ENCODE results near the gene CFAP221. TPM values are rescaled to one million over a fixed set of nuclear protein-coding genes. Genes with fewer than 3 reads are reported as not detected.

Gene CFAP221
- total and polyA plus RNA-seq, 9 donors = 0.24 to 23.4 (median 2.4) TPM

DNA sequence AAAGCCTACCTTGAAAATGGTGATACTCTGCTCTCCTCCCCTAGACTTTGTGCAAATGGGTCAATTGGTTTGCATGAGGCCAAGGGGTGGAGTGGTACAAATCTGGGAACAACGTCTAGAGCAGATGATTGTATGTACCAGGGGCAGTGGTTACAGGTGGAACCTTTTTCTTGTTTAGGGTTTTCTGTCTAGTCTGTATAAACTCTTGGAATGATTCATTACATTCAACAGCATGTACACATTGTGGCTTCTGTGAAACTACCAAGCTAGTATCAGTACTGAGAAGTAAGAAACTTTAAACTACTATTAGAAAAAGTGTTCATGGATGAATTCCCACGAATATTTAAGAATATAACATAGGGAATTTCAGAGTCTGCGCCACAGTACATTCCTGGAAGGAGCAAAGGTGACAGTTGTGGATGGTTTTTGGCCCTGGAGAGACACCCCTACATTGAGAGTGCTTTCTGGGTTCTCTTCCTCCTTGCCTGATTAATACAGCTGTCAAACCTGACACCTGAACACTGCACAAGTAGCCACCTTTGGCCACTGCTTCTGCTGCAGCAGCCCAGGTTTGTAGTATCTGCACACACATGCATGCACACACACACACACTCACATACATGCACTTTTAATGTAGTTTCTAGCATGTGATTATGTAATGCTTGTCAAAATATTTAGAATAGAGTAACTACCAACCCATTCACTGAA lies 30.0 kb downstream of the CFAP221 start:
- WGBS, 3 donors = 73 to 79% (median 78%) methylated on average over 3 of the region's 3 CpGs
- no peaks in the 10 kb centered on the region for H3K36me3 ChIP-seq

DNA sequence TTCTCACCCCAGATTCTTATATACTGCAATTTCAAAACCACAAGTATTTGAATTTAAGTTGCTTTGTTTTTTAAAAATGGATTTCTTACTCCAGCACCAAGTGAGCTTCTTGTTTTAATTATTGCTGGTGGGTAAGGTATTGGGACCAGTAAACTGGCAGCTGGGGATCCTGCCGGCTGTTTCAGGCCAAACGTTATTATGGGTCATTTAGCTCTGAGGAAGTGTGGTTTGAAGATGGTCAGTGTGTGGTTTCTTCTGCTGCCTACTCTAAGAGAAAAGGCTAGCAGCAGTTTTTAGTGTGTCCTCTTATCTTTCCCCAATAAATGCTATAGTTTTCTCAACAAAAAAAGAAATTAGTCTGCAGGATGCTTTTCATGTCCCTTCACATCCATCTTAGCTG lies 30.6 kb downstream of the CFAP221 start:
- Histone ChIP-seq H3K27ac (no peak overlapping the region), H3K4me1 (ENCODE audit: insufficient read depth) (no peaks in the 10 kb centered on the region), H3K9me3 (no peaks in the 10 kb centered on the region), H3K36me3 (no peaks in the 10 kb centered on the region), H3K27me3 (no peaks in the 10 kb centered on the region), H3K4me3 (no peak overlapping the region)
- TF ChIP-seq, protein P1, sequence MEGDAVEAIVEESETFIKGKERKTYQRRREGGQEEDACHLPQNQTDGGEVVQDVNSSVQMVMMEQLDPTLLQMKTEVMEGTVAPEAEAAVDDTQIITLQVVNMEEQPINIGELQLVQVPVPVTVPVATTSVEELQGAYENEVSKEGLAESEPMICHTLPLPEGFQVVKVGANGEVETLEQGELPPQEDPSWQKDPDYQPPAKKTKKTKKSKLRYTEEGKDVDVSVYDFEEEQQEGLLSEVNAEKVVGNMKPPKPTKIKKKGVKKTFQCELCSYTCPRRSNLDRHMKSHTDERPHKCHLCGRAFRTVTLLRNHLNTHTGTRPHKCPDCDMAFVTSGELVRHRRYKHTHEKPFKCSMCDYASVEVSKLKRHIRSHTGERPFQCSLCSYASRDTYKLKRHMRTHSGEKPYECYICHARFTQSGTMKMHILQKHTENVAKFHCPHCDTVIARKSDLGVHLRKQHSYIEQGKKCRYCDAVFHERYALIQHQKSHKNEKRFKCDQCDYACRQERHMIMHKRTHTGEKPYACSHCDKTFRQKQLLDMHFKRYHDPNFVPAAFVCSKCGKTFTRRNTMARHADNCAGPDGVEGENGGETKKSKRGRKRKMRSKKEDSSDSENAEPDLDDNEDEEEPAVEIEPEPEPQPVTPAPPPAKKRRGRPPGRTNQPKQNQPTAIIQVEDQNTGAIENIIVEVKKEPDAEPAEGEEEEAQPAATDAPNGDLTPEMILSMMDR (IDR thresholded peaks at IDR 0.05) = no peak
- TF ChIP-seq EP300 (IDR thresholded peaks at IDR 0.05) (no peak), POLR2A (IDR thresholded peaks at IDR 0.05) (no peak)
- DNase-seq = no peak
- intact Hi-C loops (cut with DNase I) = no loop called here
- 53 to 56% (median 55%) methylated on average over 2 of the region's 2 CpGs for WGBS, 3 donors

More for the DNA sequence above, 30.0 kb downstream of the CFAP221 start:
- intact Hi-C loops (cut with DNase I) = no loop called here
- no peak for DNase-seq
- Histone ChIP-seq H3K4me3 (no peak overlapping the region), H3K9me3 (no peaks in the 10 kb centered on the region), H3K4me1 (ENCODE audit: insufficient read depth) (no peaks in the 10 kb centered on the region), H3K27me3 (no peaks in the 10 kb centered on the region), H3K27ac (no peak overlapping the region)
- no peak for TF ChIP-seq POLR2A (IDR thresholded peaks at IDR 0.05)
- no peak for TF ChIP-seq EP300 (IDR thresholded peaks at IDR 0.05)
- TF ChIP-seq, protein P1 (IDR thresholded peaks at IDR 0.05) = no peak

DNA sequence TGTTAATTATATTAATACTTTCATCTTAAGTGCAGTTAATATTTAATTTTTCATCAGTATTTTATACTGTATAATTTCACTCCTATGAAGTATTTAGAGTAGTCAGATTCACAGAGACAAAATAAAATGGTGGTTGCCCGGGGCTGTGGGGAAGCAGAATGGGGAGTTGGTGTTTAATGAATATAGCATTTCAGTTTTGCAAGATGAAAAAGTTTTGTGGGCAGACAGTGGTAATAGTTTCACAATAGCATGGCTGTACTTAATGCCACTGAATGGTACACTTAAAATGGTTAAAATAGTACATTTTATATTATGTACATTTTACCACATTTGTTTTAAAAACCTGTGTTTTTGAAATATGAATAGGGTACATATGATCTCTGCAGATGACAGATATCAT lies 31.2 kb downstream of the CFAP221 start:
- Histone ChIP-seq H3K36me3 (no peaks in the 10 kb centered on the region), H3K27me3 (no peaks in the 10 kb centered on the region), H3K4me1 (ENCODE audit: insufficient read depth) (no peaks in the 10 kb centered on the region), H3K4me3 (no peak overlapping the region), H3K9me3 (no peaks in the 10 kb centered on the region), H3K27ac (no peak overlapping the region)
- 80 to 86% (median 84%) methylated on average over 1 of the region's 1 CpG for WGBS, 3 donors
- intact Hi-C loops (cut with DNase I) = no loop called here
- no peak for DNase-seq
- TF ChIP-seq EP300 (IDR thresholded peaks at IDR 0.05) (no peak), POLR2A (IDR thresholded peaks at IDR 0.05) (no peak)
- TF ChIP-seq, protein P1 (IDR thresholded peaks at IDR 0.05) = no peak

DNA sequence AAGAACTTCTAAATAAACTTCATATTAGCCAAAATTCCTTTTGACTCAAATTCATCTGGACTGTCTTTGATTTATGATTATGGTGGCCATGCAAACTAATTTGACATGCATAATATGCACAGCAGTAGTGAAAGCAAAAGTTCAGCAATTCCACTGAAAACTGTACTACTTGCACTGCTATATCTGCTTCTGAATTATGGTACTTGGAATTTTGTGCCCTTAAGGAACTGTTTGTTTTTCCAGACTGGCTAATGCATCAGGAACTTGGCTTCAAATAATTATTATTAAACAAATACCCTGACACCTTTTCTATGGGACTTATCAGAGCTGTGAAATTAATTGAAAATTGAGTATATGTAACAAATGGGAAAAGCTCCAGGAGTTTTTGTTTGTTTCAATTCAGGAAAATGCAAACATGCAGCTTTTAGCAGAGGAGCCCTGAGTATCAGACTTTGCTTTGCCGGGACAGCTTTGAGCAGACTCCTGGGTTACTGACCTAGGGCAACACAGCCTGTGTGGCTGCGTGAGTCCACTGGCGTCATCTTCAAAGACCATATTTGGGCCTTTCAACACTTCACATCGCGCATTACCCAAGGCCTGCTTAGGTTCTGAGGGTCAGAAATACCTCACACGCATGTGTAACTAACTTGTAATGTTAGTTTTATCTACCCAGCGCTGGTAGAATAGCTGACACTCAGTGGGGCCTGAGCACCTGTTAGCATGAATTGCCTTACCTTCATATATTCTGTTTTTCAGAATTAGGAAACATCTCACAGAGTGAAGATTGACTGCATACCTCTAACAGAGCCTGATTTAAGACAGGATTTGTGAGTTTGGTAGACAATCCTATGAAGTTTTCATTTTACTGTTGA lies 35.4 kb downstream of the CFAP221 start:
- DNase-seq = no peak
- Histone ChIP-seq H3K36me3 (no peaks in the 10 kb centered on the region), H3K9me3 (no peaks in the 10 kb centered on the region), H3K27ac (no peak overlapping the region), H3K27me3 (no peaks in the 10 kb centered on the region), H3K4me3 (no peak overlapping the region), H3K4me1 (ENCODE audit: insufficient read depth) (no peaks in the 10 kb centered on the region)
- intact Hi-C loops (cut with DNase I) = no loop called here
- TF ChIP-seq EP300 (IDR thresholded peaks at IDR 0.05) (no peak), POLR2A (IDR thresholded peaks at IDR 0.05) (no peak)
- TF ChIP-seq, protein P1 (IDR thresholded peaks at IDR 0.05) = no peak
- WGBS, 3 donors = 23 to 49% (median 31%) methylated on average over 7 of the region's 7 CpGs
